IPS-NIHi11 (cell line): Measurements from ENCODE around the gene ATP13A3.
"Not testable (repeated sequence)": the region's sequence is repeated elsewhere in the genome, so short reads cannot be mapped to it uniquely, and the experiment has no call there.

Source experiments
- DNase-seq: peaks from one replicate; pipeline ENCODE4 v3.0.0; 2012; ENCODE audit warnings: mixed read lengths, low spot score

ATP13A3 gene

DNA sequence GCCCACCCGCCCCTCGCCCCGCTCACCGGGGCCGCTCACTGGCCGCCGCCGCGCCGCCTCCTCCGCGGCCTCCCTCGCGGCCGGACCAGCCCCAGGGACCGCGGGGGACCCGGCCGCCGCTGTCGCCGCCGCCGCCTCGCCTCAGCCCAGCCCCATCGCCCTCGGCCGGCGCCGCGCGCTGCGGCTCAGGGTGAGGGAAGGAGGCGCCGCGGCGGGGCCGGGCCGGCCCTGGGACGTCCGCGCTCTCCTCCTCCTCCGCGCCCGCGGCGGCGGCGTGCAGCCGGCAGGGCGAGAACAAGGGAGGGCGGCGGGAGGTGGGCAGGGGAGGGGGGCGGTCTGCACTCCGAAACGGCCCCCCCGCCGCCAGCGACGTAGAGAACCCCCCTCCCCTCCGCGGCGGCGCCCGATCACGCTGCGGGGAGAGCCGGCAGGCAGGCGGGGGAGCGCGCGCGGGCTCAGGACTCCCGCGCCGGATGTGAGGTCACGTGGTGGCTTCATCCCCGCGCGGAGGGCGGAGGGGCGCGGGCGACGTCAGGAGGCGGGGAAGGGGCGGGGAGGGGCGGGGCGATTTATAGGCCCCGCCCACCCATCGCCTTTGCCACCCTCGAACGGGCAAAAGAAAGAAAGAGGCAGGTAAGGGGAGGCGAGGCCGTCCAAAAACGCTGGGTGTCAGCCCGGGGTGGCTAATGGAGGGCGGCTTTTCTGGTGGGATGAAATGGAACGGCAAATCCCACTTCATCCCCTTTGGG, at the start of gene ATP13A3:
ATP13A3 (minus strand) TSS at position 463 of the 749 bp plus-strand sequence. CDS start 24,812 bp downstream, outside the sequence.
- DNase-seq: peak; percentile 99

DNA sequence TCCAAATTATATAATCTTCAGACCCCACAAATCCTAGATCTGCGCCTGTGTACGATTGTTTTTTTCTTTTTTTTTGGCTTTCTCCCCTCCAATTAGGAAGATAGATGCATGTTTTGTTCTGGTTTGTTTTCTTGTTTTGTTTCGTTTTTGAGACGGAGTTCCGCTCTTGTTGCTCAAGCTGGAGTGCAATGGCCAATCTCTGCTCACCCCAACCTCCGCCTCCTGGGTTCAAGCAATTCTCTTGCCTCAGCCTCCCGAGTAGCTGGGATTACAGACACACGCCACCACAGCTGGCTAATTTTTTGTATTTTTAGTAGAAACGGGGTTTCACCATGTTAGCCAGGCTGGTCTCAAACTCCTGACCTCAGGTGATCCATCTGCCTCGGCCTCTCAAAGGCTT, 48.4 kb upstream of the ATP13A3 start:
- not testable (repeated sequence) for DNase-seq

DNA sequence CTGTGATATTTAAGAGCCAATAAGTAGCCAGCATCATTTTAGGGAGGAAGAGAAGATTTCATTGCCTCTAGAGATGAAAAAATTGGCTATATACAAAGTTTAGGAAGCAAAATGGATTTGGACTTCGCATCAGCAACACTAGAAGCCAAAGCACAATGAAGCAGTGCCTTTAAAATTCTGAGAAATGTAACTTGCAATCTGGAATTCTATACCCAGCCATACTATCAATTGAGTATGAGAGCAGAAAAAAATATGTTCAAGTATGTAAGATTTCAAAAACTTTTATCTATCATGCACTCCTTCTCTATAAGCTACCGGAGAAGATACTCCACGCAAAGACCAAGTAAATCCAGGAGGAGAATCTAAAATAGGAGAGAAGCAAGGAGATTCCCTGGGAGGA, 47.4 kb upstream of the ATP13A3 start:
- DNase-seq: no peak

DNA sequence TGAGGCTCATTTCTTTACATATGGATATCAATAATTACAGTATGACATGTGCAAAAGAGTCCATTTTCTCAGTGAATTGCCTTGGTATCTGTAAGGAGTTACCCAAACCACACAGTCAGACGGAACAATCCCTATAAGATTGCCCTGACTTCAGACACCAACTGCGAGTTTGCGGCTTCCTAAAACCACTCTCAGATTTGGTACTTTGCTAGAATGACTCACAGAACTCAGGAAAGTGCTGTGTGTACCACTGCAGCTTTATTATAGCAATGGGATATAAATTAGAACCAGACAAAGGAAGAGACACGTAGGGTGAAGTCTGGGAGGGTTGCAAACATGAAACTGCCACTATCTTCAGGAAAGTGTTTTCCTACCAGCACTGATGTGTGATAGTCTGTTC, 45.8 kb upstream of the ATP13A3 start:
- no peak for DNase-seq

DNA sequence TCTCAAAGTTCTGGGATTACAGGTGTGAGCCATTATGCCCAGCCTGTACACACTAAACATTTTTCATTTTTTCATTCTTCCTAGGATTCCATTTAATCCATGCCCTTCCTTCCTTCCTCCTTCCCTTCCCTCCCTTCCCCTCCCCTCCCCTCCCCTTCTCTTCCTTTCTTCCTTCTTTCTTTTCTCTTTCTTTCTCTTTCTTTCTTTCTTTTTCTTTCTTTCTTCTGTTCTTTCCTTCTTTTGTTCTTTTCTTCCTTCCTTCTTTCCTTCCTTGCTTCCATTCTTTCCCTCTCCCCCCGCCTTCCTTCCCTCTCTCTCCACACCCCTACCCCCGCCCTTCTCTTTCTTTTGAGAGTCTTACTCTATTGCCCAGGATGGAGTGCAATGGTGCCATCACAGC, 40.9 kb upstream of the ATP13A3 start:
- DNase-seq: no peak

DNA sequence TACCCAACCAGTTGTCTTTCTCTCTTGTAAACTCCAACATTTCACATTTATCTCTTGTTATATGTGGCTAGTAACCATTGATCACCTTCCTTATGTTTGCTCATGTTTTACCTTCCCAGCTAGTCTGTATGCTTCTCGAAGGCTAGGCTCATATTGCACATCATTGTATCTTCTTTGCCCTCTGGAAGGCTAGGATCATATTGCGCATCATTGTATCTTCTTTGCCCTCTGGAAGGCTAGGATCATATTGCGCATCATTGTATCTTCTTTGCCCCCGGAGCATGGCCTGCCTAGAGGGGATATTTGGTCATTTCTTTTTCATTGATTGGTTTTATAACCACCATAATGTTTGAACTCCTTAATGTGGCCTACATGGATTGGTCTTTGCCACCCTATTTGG, 39.4 kb upstream of the ATP13A3 start:
- DNase-seq: no peak

DNA sequence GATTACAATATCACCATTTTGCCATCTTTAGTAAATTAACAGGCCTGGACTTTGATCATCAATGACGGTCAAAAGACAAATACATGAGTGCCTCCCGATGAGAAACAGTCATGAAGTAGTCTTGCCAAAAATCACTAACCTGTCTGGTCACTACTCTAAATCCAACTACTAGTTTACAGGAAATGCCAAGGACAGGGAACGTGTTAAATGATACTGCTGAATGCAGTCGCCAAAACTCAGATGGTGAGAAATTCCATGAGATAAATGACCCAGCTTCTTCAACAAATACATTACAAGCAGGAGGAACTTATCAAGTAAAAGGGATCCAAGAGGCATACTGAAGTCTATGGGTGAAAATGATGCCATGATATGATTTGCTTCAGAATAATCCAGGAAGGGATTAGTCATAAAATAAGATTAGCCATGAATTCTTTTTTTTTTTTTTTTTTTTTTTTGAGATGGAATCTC, 35.8 kb upstream of the ATP13A3 start:
- DNase-seq: no peak

DNA sequence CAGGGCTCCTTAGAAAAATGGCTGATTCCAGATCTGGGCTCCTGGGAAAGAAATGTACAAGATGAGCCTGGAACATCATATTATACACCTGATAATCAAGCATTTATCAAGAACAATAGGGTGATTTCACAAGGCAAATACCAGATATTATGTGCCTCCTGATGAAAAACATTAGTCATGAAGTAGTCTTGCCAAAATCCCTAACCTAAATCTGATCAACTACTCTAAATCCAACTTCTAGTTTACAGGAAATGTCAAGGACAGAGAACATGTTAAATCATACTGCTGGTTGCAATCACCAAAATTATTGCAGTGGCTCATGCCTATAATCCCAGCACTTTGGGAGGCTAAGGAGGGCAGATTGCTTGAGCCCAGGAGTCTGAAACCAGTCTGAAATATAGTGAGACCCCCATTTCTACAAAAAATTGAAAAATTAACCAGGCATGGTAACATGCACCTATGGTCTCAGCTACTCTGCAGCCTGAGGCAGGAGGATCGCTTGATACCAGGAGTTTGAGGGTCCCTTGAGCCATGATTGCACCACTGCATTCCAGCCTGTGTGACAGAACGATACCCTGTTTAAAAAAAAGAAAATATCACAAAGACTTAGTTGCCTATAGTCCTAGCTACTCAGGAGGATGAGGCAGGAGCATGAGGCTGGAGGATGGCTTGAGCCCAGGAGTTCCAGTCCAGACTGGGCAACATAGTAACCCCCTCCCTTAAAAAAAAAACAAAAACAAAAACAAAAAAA, 34.9 kb upstream of the ATP13A3 start:
- no peak for DNase-seq

DNA sequence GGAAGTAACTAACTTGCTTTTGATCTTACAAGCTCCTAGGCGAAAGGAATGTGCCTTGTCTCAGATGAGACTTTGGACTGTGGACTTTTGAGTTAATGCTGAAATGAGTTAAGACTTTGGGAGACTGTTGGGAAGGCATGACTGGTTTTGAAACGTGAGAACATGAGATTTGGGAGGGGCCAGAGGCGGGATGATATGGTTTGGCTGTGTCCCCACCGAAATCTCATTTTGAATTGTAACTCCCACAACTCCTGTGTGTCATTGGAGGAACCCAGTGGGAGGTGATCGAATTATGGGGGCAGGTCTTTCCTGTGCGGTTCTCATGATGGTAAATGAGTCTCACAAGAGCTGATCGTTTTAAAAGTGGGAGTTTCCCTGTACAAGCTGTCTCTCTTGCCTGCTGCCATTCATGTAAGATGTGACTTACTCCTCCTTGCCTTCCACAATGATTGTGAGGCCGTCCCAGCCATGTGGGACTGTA, 33.9 kb upstream of the ATP13A3 start:
- not testable (repeated sequence) for DNase-seq

DNA sequence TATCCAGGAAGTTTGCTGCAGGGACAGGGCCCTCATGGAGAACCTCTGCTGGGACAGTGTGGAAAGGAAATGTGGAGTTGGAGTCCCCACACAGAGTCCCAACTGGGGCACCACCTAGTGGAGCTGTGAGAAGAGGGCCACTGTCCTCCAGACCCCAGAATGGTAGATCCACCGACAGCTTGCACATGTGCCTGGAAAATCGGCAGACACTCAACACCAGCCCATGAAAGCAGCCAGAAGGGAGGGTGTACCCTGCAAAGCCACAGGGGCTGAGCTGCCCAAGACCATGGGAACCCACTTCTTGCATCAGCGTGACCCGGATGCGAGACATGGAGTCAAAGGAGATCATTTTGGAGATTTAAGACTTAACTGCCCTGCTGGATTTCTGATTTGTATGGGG, 33.4 kb upstream of the ATP13A3 start:
- not testable (repeated sequence) for DNase-seq

DNA sequence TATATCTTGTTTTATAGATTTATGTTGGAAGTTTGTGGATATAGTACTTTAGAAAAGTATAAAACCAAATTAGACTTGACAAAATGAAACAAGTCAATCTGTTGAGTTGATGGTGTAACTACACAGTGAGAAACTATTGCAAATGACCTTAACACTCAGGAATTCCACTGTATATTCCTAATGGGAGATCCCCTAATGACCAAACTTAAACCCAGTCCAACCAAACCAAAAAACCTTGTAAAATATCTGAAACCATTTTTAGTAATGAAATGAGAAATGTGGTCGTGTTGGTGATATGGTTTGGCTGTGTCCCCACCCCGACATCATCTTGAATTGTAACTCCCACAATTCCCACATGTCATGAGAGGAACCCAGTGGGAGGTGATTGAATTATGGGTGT, 31.9 kb upstream of the ATP13A3 start:
- DNase-seq: no peak

DNA sequence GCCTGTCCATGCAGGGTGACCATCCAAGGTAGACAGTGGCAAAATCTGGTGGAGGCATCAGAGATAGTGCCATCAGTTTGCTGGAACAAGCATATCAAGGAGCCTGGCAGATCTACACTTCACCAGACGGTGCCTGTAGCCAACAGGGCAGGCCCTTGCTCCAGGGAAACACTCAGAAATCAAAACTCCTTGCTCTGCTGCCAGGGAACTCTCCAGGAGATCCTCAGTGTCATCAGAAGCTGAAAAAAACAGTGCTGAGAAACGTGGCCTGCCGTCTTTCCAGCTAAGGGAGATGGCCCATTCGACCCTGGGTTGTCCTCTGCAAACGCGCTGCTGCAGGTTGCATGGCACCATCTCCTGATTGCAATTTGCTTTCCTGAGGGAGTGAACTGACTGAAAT, 30.5 kb upstream of the ATP13A3 start:
- DNase-seq: no peak

DNA sequence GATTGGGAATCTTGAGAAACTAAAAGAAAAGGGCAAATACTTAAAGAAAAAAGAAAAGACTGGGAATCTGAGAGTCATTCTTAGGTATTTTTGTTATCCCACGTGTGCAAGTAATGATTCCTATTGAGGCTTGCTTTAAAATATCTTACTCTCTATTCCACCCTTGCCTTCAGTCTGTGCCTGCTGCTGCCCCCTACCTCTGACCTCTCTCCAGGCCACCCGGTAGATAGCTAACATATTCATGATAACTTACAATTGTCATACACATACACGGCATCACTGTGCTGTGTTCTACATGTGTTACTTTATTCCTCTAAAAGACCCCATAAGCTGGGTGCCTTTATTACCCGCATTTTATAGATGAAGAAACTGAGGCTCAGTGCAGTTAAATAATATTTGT, 27.8 kb upstream of the ATP13A3 start:
- no peak for DNase-seq

DNA sequence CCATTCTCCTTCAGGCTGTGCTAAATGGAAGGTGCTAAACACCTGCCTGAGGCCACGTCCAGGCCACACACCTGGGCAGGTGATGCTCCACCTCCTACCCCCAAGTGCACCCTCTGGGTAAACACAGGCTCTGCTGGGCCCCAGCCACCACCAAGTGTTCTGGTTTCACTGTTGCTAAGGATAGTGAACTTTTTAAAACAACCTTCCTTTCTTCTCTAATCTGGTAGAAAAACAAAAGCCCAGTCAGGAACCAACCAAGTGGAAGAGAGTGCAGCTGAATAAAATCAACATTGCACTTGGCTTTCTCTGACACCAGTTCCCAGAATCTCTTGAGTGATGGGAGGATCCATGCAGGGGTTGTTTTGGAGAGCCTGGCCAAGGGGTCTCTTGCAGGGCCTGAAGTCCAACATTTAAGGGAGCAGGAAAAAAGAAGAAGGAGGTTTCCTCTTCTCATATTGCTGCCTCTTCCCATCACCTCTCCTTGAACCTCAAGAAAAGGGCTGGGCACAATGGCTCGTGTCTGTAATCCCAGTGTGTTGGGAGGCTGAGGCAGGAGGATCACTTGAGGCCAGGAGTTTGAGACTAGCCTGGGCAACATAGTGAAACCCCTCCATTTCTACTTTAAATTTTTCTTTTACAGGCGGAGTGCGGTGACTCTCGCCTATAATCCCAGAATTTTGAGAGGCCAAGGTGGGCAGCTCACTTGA, 26.2 kb upstream of the ATP13A3 start:
- peak; percentile 46 for DNase-seq

DNA sequence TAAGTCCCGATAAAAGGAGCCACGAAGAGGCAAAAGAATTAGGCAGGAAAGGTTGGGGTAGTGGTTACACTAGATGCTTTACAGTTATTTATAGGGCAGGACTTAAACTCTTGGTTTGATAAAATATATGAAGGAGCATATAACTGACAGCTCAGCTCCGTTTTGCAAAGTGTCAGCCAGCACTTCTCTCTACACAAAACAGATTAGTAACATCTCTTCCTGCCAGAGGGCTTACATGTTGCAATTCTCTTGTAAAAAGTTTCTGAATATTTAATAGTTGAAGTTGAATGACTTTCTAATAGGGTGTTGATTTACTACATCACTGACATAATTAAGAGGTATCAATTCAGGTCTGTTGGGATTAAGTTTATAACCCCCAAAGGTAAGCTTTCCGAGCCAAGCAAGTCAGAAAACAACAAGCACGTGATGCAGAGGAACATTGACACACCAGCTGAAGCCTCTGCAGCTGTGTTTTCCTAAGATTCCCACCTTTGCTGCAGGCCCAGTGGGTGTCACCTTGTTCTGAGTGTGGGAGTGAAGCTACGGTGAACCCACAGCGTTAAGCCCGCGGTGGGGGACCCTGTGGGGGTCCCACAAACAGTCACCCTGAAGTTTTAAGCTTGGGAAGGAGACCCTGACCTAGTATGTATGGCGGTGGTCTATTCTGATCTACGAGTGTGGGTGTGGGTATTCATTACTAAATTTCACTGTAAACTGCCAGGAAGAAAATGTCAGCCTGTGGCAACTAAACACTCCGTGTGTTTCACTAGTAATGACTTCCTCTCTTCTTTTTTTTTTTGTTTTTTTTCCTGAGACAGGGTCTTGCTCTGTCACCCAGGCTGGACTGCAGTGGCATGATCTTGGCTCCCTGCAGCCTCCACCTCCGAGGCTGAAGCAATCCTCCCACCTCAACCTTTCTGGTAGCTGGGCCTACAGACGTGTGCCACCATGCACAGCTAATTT, 22.0 kb upstream of the ATP13A3 start:
- DNase-seq: no peak

DNA sequence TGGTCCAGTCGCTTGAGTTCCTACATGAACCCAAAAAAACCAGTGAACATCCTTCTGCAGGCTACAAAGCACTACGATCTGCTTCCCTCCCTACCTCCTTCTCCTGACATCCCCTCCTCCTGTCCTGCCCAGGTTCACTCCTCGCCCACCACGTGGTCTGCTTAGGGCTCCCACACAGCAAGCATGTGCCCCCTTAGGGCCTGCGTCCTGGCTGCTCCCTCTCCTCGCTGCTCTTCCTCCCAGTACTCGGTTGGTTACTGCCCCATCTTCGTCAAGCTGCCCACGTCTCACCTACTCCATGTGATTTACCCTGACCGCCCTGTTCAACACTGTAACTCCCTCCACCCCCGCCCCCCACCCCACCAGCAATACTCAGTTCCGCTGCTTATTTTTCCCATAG, 20.8 kb upstream of the ATP13A3 start:
- no peak for DNase-seq

DNA sequence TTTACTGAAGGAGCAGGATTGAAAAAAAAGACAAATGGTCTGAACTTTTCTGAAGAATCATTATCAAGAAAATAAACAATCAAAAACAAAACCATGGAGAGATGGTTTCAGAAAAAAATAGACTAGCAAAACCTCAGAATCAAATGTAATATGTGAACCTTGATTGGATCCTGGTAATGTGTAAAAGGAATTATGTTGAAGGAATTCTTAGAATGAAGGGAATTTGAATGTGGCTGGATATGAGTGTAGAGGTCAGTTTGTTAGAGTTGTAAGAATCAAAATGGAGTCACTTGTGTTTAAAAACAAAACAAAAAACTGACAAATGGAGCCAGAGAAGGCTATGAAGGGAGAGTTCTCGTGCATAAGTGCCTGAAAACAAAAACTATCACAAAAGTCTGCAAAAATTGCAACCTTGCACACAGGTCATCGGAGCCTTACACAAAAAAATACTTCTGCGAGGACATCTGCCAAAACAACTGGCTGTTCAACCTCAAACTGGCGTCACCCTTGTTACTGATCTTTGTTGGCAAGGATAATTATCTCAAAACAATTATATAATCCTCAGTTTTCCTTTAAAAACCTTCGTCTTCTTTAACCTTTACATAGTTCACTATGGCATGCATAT, 19.1 kb upstream of the ATP13A3 start:
- no peak for DNase-seq

DNA sequence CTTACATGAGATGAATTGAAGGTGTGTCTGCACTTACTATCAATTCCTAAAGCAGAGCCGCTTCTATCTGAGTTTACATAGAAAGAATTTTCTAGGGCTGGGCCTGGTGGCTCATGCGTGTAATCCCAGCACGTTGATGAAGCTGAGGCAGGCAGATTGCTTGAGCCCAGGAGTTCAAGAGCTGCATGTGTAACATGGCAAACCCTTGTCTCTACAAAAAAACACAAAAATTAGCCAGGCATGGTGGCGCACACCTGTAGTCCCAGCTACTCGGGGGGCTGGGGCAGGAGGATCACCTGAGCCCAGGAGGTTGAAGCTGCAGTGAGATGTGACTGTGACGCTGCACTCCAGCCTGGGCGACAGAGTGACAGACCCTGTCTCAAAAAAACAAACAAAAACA, 18.1 kb upstream of the ATP13A3 start:
- DNase-seq: no peak

DNA sequence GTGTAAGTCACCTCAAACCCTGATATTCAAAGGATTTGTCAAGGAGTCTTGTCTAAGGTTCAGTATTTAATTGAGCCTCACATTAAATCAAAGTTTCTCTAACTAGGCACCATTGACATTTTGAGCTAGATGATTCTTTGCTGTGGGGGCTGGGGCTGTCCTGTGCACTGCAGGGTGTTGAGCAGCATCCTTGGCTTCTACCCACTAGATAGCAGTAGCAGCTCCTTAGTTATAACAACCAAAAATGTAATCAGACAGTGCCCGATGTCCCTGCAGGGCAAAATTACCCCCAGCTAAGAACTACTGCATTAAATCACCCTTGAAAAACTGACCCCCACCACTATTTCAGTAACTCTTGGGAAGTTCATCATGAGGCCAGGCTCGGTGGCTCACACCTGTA, 17.3 kb upstream of the ATP13A3 start:
- DNase-seq: no peak

DNA sequence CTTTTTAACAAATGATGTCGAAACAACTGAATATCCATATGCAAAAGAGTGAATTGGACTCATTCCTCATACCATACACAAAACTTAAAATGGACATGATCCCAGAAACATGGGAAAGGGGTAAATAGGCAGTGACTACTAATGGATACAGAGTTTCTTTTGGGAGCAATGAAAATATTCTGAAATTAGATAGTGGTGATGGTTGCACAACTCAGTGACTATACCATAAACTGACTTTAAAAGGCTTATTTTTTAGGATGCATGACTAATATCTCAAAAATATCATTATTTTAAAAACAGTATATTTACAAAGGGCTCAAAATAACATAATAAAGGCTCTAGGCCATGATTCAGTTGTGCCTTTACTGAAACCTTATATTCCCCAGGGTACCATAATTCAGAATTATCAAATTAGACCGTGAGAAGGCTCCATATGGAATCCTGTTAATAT, 16.3 kb upstream of the ATP13A3 start:
- DNase-seq: no peak

DNA sequence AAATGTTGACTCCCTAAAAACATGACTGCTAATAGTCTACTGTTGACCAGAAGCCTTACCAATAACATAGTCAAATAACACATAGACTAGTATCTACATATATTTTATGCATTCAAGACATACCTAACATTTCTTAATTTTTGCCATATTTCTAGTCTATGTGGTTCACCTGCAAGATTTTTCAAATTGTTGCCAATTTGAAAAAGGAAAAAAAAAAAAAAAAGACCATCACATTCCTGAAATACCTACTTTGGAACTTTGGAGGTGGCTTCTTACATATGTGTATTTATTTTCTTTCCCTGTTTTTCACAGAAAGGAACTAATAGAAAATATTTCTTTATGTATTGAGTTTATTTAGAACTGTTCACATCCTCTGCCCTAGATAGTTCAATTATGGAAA, 13.4 kb upstream of the ATP13A3 start:
- no peak for DNase-seq
